Measurements from ENCODE around the gene RACK1.
A peak's percentile ranks its signal among the peaks of the same experiment; 100 is the strongest.
"Not testable (repeated sequence)": the region's sequence is repeated elsewhere in the genome, so short reads cannot be mapped to it uniquely, and the experiment has no call there.

RACK1 gene

GRCh38 chr5:181212080-181212479 lies 31.6 kb downstream of the RACK1 start:
- DNase-seq: no peak

- DNase-seq: peak; percentile 27
Observed at GRCh38 chr5:181211208-181211607, 32.5 kb downstream of the RACK1 start.

GRCh38 chr5:181210698-181211097 lies 33.0 kb downstream of the RACK1 start:
- not testable (repeated sequence) for DNase-seq

- not testable (repeated sequence) for DNase-seq
Observed at GRCh38 chr5:181210148-181210547, 33.6 kb downstream of the RACK1 start.

GRCh38 chr5:181209006-181209405 lies 34.7 kb downstream of the RACK1 start:
- not testable (repeated sequence) for DNase-seq

- DNase-seq: no peak
Observed at GRCh38 chr5:181207960-181208253, 35.8 kb downstream of the RACK1 start.

GRCh38 chr5:181207214-181207959 lies 36.3 kb downstream of the RACK1 start:
- DNase-seq: peak; percentile 95

GRCh38 chr5:181205761-181206649 lies 37.7 kb downstream of the RACK1 start:
- DNase-seq: peak; percentile 50

GRCh38 chr5:181204826-181205760 lies 38.6 kb downstream of the RACK1 start, which contains the start of gene TRIM7:
Gene TRIM7 (minus strand): TSS chr5:181205196. CDS start chr5:181205110, 86 bp downstream.
- DNase-seq: peak; percentile 53

GRCh38 chr5:181204113-181204825 lies 39.4 kb downstream of the RACK1 start:
- peak; percentile 52 for DNase-seq

GRCh38 chr5:181203777-181204112 lies 40.0 kb downstream of the RACK1 start:
- DNase-seq: peak; percentile 26

GRCh38 chr5:181203093-181203711 lies 40.5 kb downstream of the RACK1 start:
- peak; percentile 56 for DNase-seq

- DNase-seq: no peak
Observed at GRCh38 chr5:181200816-181201215, 42.9 kb downstream of the RACK1 start.

- no peak for DNase-seq
Observed at GRCh38 chr5:181199881-181200638, 43.6 kb downstream of the RACK1 start.

- no peak for DNase-seq
Observed at GRCh38 chr5:181198905-181199519, 44.7 kb downstream of the RACK1 start.

GRCh38 chr5:181198106-181198685 lies 45.5 kb downstream of the RACK1 start:
- DNase-seq: no peak

- no peak for DNase-seq
Observed at GRCh38 chr5:181197326-181197951, 46.3 kb downstream of the RACK1 start.

- no peak for DNase-seq
Observed at GRCh38 chr5:181195249-181195761, 48.4 kb downstream of the RACK1 start.

- peak; percentile 75 for DNase-seq
Observed at GRCh38 chr5:181194489-181195248, 49.0 kb downstream of the RACK1 start.
